ENCODE results near the gene ARID1B.

The ARID1B gene

DNA sequence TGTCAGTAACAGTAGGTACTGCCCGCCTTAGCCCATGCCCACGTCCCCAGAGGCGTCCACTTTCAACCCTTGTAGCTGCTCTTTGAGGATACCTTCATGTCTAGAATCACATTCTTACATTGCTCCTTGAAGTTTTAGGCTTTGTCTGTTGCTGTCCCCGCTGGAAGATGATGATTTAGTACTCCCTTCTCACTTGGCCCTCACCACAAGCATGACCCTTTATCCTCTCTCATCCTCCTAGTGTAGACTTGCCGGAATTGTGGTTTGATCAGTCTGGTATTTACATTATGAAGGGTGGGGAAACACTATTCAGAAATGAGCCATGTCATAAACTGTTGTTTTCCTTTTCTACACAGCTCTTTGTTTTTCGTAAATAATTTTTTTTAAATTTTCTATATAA, 87.4 kb downstream of the ARID1B start:
- DNase-seq: peak; percentile 33
- Histone ChIP-seq H3K27me3 (replicated peaks) (no peaks in the 10 kb centered on the region), H3K27ac (no peak overlapping the region), H3K36me3 (replicated peaks) (no peaks in the 10 kb centered on the region), H3K4me3 (ENCODE audit: low read depth, low read length) (no peak overlapping the region)
- TF ChIP-seq, protein P1, sequence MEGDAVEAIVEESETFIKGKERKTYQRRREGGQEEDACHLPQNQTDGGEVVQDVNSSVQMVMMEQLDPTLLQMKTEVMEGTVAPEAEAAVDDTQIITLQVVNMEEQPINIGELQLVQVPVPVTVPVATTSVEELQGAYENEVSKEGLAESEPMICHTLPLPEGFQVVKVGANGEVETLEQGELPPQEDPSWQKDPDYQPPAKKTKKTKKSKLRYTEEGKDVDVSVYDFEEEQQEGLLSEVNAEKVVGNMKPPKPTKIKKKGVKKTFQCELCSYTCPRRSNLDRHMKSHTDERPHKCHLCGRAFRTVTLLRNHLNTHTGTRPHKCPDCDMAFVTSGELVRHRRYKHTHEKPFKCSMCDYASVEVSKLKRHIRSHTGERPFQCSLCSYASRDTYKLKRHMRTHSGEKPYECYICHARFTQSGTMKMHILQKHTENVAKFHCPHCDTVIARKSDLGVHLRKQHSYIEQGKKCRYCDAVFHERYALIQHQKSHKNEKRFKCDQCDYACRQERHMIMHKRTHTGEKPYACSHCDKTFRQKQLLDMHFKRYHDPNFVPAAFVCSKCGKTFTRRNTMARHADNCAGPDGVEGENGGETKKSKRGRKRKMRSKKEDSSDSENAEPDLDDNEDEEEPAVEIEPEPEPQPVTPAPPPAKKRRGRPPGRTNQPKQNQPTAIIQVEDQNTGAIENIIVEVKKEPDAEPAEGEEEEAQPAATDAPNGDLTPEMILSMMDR (IDR thresholded peaks at IDR 0.05; ENCODE audit: low read depth, low read length, missing control alignments): no peak
- in situ Hi-C loops (cut with HindIII; ENCODE audit: low pct_ligation_motif_present, low sequenced_read_pairs): no loop called here

DNA sequence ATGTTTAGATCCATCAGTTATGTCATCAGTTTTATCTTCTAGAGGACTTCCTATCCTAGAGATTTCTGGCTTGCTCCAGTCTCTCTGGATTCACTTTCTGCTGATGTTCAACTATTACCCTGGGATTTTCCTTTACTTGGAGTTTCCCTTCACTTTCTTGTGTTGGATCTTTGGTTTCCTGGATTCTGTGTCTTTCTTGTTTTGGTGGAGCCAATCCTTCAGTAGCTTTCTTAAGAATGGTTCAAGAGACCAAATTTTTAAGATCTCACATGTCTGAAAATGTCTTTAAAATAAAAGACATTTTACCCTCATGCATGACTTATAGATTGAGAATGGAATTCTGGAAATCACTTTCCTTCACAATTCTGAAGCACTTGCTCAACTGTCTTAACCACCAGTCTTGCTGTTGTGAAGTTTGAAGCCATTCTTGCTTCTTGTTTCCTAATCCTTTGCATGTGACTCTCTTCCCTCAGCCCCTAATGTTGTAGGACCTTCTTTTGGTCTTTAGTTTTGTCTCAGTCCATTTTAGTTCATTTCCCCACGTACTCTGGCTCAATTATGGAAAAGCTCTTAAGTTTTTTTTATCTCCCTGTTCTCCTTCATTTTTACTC, 87.9 kb downstream of the ARID1B start:
- Histone ChIP-seq H3K4me3 (ENCODE audit: low read depth, low read length) (no peak overlapping the region), H3K27ac (no peak overlapping the region), H3K27me3 (replicated peaks) (no peaks in the 10 kb centered on the region), H3K36me3 (replicated peaks) (no peaks in the 10 kb centered on the region)
- in situ Hi-C loops (cut with HindIII; ENCODE audit: low pct_ligation_motif_present, low sequenced_read_pairs): no loop called here
- TF ChIP-seq, protein P1 (IDR thresholded peaks at IDR 0.05; ENCODE audit: low read depth, low read length, missing control alignments): no peak
- no peak for DNase-seq

DNA sequence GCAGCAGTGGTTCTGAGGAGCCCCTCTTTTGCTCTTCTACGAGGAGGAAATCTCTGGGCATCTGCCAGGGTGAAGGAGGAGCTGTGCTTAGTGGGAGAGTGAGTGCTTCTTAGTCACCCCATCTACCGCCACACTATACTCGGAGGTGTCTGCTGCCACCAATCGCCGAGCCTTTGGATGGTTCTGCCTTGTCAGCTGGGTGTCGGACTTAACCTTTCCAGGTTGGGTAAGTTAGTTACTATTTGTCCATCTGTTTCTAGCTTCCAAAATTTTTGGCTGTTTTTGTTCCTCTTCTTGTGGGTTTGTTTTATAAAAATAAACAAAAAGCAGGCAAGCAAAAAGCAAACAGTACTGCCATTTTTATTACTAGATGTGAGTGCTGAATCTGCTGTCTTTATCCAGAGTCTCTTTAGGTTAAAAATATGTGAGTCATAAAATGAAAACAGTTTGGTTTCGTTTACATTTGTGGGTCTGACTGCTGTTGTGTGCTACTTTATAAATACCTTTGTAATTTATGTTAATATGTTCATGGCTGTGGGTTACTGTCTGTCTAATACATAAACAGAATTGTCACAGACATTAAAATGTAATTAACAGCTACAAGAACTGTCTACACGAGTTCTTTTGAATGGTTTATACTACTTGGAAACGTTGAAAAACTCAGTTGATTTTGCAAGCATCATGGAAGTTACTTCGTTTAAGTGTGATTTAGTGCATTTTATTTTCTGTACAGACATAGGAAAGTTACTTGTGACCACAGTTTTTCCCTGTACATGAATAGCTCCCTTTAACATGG, 89.2 kb downstream of the ARID1B start:
- no peaks in the 10 kb centered on the region for H3K27me3 ChIP-seq (replicated peaks)
- no peaks in the 10 kb centered on the region for H3K36me3 ChIP-seq (replicated peaks)
- TF ChIP-seq, protein P1 (IDR thresholded peaks at IDR 0.05; ENCODE audit: low read depth, low read length, missing control alignments): peak; percentile 23
- H3K27ac ChIP-seq: peak overlapping the region; percentile 28
- H3K4me3 ChIP-seq (ENCODE audit: low read depth, low read length): peak overlapping the region; percentile 13
- DNase-seq: peak; percentile 47
- in situ Hi-C loops (cut with HindIII; ENCODE audit: low pct_ligation_motif_present, low sequenced_read_pairs): no loop called here

DNA sequence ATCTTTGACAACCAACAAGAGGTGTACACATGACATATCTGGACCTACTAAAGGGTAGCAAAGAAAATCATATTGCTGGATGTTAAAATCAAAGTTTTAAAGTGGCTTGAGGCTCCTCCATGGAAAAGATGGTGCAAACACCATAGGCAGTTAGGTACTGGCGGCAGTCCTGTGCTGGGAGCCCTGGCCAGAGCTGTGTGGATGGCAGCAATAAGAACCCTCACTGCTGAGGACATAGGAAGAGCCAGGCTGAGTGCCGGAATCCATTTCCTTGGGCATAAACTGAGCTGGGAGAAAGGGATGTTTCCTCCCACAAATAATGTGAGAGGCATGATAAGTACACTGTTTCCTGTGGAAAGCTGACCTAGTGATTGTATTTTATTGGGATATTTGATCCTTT, 89.9 kb downstream of the ARID1B start:
- DNase-seq: no peak
- Histone ChIP-seq H3K36me3 (replicated peaks) (no peaks in the 10 kb centered on the region), H3K27me3 (replicated peaks) (no peaks in the 10 kb centered on the region), H3K27ac (no peak overlapping the region), H3K4me3 (ENCODE audit: low read depth, low read length) (no peak overlapping the region)
- in situ Hi-C loops (cut with HindIII; ENCODE audit: low pct_ligation_motif_present, low sequenced_read_pairs): no loop called here
- TF ChIP-seq, protein P1 (IDR thresholded peaks at IDR 0.05; ENCODE audit: low read depth, low read length, missing control alignments): no peak

DNA sequence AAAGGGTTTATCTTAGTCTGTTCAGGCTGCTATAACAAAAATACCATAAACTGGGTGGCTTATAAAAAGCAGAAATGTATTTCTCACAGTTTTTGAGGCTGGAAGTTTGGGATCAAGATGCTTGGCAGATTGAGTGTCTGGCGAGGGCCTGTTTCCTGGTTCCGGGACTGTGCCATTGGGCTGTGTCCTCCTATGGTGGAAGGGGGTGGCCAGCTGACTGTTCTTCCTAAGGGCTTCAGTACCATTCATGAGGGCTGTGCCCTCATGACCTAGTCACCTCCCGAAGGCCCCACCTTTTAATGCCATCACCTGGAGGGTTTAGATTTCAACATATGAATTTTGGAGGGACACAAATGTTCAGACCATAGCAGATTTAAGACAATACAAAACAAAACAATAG, 91.2 kb downstream of the ARID1B start:
- H3K27me3 ChIP-seq (replicated peaks): no peaks in the 10 kb centered on the region
- in situ Hi-C loops (cut with HindIII; ENCODE audit: low pct_ligation_motif_present, low sequenced_read_pairs): no loop called here
- no peaks in the 10 kb centered on the region for H3K36me3 ChIP-seq (replicated peaks)
- TF ChIP-seq, protein P1 (IDR thresholded peaks at IDR 0.05; ENCODE audit: low read depth, low read length, missing control alignments): no peak
- DNase-seq: no peak
- H3K27ac ChIP-seq: no peak overlapping the region
- H3K4me3 ChIP-seq (ENCODE audit: low read depth, low read length): no peak overlapping the region
